HS-5 (cell line): Measurements from ENCODE around the gene GPLD1.
"Not testable (repeated sequence)": the region's sequence is repeated elsewhere in the genome, so short reads cannot be mapped to it uniquely, and the experiment has no call there.

Experiments used
- DNase-seq: peaks from one replicate; pipeline ENCODE4 v3.0.0-alpha.2; 2012; ENCODE audit warnings: low read depth

GPLD1 gene

GRCh38 chr6:24453921-24454320 lies 35.5 kb downstream of the GPLD1 start:
- no peak for DNase-seq

GRCh38 chr6:24451581-24452388 lies 37.6 kb downstream of the GPLD1 start:
- no peak for DNase-seq

- no peak for DNase-seq
These were observed 40.4 kb downstream of the GPLD1 start for GRCh38 chr6:24448828-24449525.

- DNase-seq, result no peak
These were observed 41.0 kb downstream of the GPLD1 start for GRCh38 chr6:24448396-24448795.

GRCh38 chr6:24446670-24447069 lies 42.7 kb downstream of the GPLD1 start:
- DNase-seq, result no peak

- no peak for DNase-seq
These were observed 43.7 kb downstream of the GPLD1 start for GRCh38 chr6:24445704-24446103.

GRCh38 chr6:24444588-24444987 lies 44.8 kb downstream of the GPLD1 start:
- no peak for DNase-seq

GRCh38 chr6:24441599-24441904 lies 47.8 kb downstream of the GPLD1 start:
- DNase-seq, result no peak

GRCh38 chr6:24440897-24441598 lies 48.3 kb downstream of the GPLD1 start:
- DNase-seq, result no peak

GRCh38 chr6:24439858-24440539 lies 49.4 kb downstream of the GPLD1 start:
- DNase-seq, result no peak

- no peak for DNase-seq
These were observed 52.4 kb downstream of the GPLD1 start for GRCh38 chr6:24436979-24437378.

GRCh38 chr6:24432611-24433010 lies 56.8 kb downstream of the GPLD1 start:
- no peak for DNase-seq

GRCh38 chr6:24431045-24431451 lies 58.3 kb downstream of the GPLD1 start:
- peak; percentile 37 for DNase-seq

GRCh38 chr6:24430086-24430485 lies 59.3 kb downstream of the GPLD1 start:
- peak; percentile 39 for DNase-seq

- no peak for DNase-seq
These were observed 60.2 kb downstream of the GPLD1 start for GRCh38 chr6:24429146-24429545.

GRCh38 chr6:24428615-24429014 lies 60.8 kb downstream of the GPLD1 start:
- peak; percentile 23 for DNase-seq

GRCh38 chr6:24426729-24427446 lies 62.5 kb downstream of the GPLD1 start:
- no peak for DNase-seq

GRCh38 chr6:24425091-24425490 lies 64.3 kb downstream of the GPLD1 start:
- no peak for DNase-seq

GRCh38 chr6:24419526-24419925 lies 69.9 kb downstream of the GPLD1 start:
- DNase-seq, result no peak

GRCh38 chr6:24415753-24416152 lies 73.6 kb downstream of the GPLD1 start:
- no peak for DNase-seq

GRCh38 chr6:24414531-24414930 lies 74.8 kb downstream of the GPLD1 start:
- DNase-seq, result not testable (repeated sequence)

GRCh38 chr6:24412294-24412693 lies 77.1 kb downstream of the GPLD1 start:
- DNase-seq, result no peak
